Choroid plexus epithelial cell (primary cell): ENCODE measurements around the gene DNAJC28.
"Not testable (repeated sequence)": the region's sequence is repeated elsewhere in the genome, so short reads cannot be mapped to it uniquely, and the experiment has no call there.

Experiments used
- DNase-seq: peaks from one replicate; pipeline ENCODE4 v3.0.0-alpha.2; 2010; ENCODE audit warnings: low read depth
- H3K4me3 ChIP-seq: 2 replicates; pipeline ENCODE4 v1.5.1; 2011; ENCODE audit warnings: low read depth, mild to moderate bottlenecking, control low read depth, low read length, moderate library complexity
- CTCF ChIP-seq: conservative IDR thresholded peaks from 2 replicates; pipeline ENCODE4 v1.5.1; 2011; ENCODE audit warnings: low read depth, mild to moderate bottlenecking, control low read depth, inconsistent platforms, low read length, moderate library complexity

The DNAJC28 gene

DNA sequence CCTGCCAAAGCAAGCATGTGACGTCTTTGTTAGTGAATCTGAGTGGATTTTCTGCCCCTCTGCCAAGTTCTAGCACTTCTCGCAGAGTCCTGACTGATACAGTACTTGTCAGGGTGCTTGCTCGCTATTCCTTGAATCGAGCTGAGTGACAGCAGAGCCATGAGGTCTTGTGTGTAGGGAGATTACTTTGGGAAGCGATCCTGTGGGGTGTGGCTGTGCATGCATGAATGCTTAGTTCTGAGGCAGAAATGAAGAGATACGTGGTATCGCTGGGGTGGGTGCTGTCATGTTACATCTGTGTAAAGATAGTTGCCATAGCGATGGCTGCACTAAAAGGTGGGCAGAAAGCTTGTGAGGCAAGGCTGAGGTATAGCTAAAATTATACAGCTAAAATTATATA lies 19.3 kb upstream of the DNAJC28 start:
- TF ChIP-seq CTCF: no peak
- DNase-seq: no peak
- H3K4me3 ChIP-seq: no peak overlapping the region

GRCh38 chr21:33507003-33507402 lies 15.5 kb upstream of the DNAJC28 start:
- H3K4me3 ChIP-seq, DNase-seq: not testable (repeated sequence)

DNA sequence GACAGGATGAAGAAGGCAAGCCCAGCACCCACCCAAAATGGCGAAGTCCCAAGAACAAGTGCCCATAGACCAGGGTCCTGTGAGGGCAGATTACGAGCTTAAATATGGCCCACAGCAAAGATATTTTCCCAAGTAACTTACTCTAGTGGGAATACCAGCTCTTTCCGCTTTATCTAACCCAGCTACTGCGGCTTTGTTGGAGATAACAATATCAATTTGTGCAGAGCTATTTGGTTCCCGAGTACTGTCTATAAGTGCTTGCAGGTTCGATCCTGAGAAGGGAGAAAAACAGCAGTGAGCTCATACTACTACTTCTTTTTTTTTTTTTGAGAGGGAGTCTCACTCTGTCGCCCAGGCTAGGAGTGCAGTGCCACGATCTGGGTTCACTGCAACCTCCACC lies 14.3 kb upstream of the DNAJC28 start:
- no peak overlapping the region for H3K4me3 ChIP-seq
- DNase-seq: no peak
- no peak for TF ChIP-seq CTCF

- no peak for DNase-seq
- TF ChIP-seq CTCF: no peak
- H3K4me3 ChIP-seq: no peak overlapping the region
Measured at GRCh38 chr21:33496345-33496744, 4.8 kb upstream of the DNAJC28 start.

- no peak overlapping the region for H3K4me3 ChIP-seq
- TF ChIP-seq CTCF: no peak
- no peak for DNase-seq
Measured at GRCh38 chr21:33495743-33496142, 4.2 kb upstream of the DNAJC28 start.

- no peak overlapping the region for H3K4me3 ChIP-seq
- DNase-seq: no peak
- no peak for TF ChIP-seq CTCF
Measured at GRCh38 chr21:33493756-33494155, 2.2 kb upstream of the DNAJC28 start.

GRCh38 chr21:33492571-33492970 lies 1.1 kb upstream of the DNAJC28 start:
- no peak overlapping the region for H3K4me3 ChIP-seq
- peak; percentile 81 for DNase-seq
- TF ChIP-seq CTCF: no peak

- TF ChIP-seq CTCF: no peak
Measured at GRCh38 chr21:33490991-33491372, 534 bp downstream of the DNAJC28 start.

More at GRCh38 chr21:33490991-33491372, 534 bp downstream of the DNAJC28 start:
- DNase-seq: peak; percentile 19
- H3K4me3 ChIP-seq: peak overlapping the region; percentile 94
